Uterus (tissue), 4 donors: ENCODE measurements around the gene SUFU. TPM values are rescaled to one million over a fixed set of nuclear protein-coding genes. Genes with fewer than 3 reads are reported as not detected.

Experiments used
- DNase-seq, 2 donors: peaks; one replicate each; pipeline ENCODE4 v3.0.0-alpha.2; 2019 to 2020
- H3K27ac ChIP-seq, 2 donors: fragments of 200-600 bp; sonication (generic); 1 replicate in 1 of 2; 2 replicates in 1 of 2; pipeline ENCODE4 v1.5.1; 2016 to 2018
- H3K27me3 ChIP-seq, 2 donors: fragments of 200-600 bp; sonication (generic); one replicate each; pipeline ENCODE4 v1.5.1; 2018 to 2019; ENCODE audit warnings: control low read depth in 1 of 2
- H3K36me3 ChIP-seq, 2 donors: fragments of 200-600 bp; sonication (generic); one replicate each; pipeline ENCODE4 v1.5.1; 2019; ENCODE audit warnings: control low read depth in 1 of 2
- H3K4me1 ChIP-seq, 2 donors: fragments of 200-600 bp; sonication (generic); one replicate each; pipeline ENCODE4 v1.5.1; 2018 to 2019; ENCODE audit warnings: control low read depth in 1 of 2
- H3K4me3 ChIP-seq, 2 donors: fragments of 200-600 bp; sonication (generic); 1 replicate in 1 of 2; 2 replicates in 1 of 2; pipeline ENCODE4 v1.5.1; 2018 to 2019; ENCODE audit warnings: mild to moderate bottlenecking in 1 of 2
- H3K9me3 ChIP-seq, 2 donors: fragments of 200-600 bp; sonication (generic); one replicate each; pipeline ENCODE4 v1.5.1; 2019; ENCODE audit warnings: control low read depth in 1 of 2
- POLR2A ChIP-seq, 2 donors: fragments of 450-650 bp; IDR thresholded peaks; one replicate each; pipeline ENCODE4 v1.6.1; 2016; ENCODE audit warnings: antibody characterized with exemption in 2 of 2, mild to moderate bottlenecking in 1 of 2, moderate library complexity in 1 of 2
- intact Hi-C: fragments of 100-400 bp; cut with DNase I; formaldehyde crosslinking; loops from one replicate; pipeline ENCODE4 v1.15.1; 2023; ENCODE audit warnings: low total_unique reads
- small RNA-seq: library from RNA; depleted of rRNA; stranded (forward); fragments of <200 nt; gene quantifications from one replicate; pipeline ENCODE3, GENCODE V24; 2016
- total RNA-seq, 4 donors: library from RNA; depleted of rRNA in 3 of 4; stranded (reverse); fragments of >200 nt in 3 of 4; gene quantifications; one replicate each; pipeline versions ENCODE4 v1.1.0 to v1.2.4, GENCODE V29; 2014 to 2023
- TF ChIP-seq, protein P1 (sequence below), 4 experiments: fragments of 200-600 bp in 2 of 4; fragments of 450-650 bp in 2 of 4; sonication (generic) in 2 of 4; IDR thresholded peaks; one replicate each; pipeline ENCODE4 v1.5.1; 2016 to 2019; ENCODE audit warnings: antibody characterized with exemption in 4 of 4, mild to moderate bottlenecking in 2 of 4, moderate library complexity in 1 of 4
- donor health status: DM: yes; HTN: yes; CAD: no.

SUFU gene
- total RNA-seq, 4 donors from 2014 or later, result 2.8 to 20.7 (median 12.3) TPM

DNA sequence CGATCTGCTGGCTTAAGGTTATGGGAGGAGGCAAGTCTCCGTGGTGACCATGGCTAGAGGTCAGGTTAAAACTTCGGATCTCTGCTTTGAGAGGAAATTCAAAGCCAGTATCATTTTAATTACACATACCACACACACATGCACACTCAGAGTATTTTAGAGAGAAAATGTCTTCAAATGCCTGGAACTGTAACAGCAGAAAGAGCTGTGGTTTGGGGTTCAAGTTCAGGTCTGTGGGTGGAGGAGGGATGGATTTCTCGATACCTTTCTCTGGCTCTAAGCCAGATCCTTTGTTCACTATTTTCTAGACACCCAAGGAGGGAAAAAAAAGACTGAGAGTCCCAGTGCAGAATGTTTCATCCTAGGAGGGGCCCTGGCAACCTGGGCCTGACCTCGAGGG is 177.9 kb downstream of the SUFU start:
- Histone ChIP-seq H3K4me3 (no peak overlapping the region), H3K9me3 (no peaks in the 10 kb centered on the region), H3K27me3 (no peaks in the 10 kb centered on the region), H3K27ac (no peak overlapping the region), H3K4me1 (peaks cover under 1 to 4% of the 10 kb centered on the region in 2 donors), H3K36me3 (no peaks in the 10 kb centered on the region)
- intact Hi-C loops, result no loop called here
- DNase-seq, result no peak
- TF ChIP-seq POLR2A (IDR thresholded peaks at IDR 0.05), result no peak
- TF ChIP-seq, protein P1, sequence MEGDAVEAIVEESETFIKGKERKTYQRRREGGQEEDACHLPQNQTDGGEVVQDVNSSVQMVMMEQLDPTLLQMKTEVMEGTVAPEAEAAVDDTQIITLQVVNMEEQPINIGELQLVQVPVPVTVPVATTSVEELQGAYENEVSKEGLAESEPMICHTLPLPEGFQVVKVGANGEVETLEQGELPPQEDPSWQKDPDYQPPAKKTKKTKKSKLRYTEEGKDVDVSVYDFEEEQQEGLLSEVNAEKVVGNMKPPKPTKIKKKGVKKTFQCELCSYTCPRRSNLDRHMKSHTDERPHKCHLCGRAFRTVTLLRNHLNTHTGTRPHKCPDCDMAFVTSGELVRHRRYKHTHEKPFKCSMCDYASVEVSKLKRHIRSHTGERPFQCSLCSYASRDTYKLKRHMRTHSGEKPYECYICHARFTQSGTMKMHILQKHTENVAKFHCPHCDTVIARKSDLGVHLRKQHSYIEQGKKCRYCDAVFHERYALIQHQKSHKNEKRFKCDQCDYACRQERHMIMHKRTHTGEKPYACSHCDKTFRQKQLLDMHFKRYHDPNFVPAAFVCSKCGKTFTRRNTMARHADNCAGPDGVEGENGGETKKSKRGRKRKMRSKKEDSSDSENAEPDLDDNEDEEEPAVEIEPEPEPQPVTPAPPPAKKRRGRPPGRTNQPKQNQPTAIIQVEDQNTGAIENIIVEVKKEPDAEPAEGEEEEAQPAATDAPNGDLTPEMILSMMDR (IDR thresholded peaks at IDR 0.05), result no peak

DNA sequence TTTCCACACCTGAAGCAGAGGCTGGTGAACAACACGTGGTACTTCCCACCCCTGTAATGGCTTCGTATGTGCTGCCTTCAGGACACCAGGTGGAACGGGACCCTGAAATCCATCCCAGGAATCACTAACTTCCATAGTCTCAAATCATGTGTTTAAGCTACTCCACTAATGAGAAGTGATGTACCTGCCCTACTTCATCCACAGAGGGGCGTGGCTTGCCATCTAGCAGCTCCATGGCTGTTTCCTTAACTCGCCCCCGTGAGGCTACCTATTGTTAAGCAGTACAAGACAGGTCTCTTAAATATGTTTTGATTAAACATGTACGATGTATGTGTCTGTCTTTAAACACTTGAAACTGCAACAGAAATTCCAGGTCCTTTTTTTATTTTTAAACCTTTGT is 178.6 kb downstream of the SUFU start:
- intact Hi-C loops, result no loop called here
- TF ChIP-seq, protein P1 (IDR thresholded peaks at IDR 0.05), result no peak
- no peak for TF ChIP-seq POLR2A (IDR thresholded peaks at IDR 0.05)
- DNase-seq, result no peak
- H3K9me3 ChIP-seq, result no peaks in the 10 kb centered on the region
- H3K4me3 ChIP-seq, result no peak overlapping the region
- no peaks in the 10 kb centered on the region for H3K27me3 ChIP-seq
- H3K36me3 ChIP-seq, result no peaks in the 10 kb centered on the region
- no peak overlapping the region for H3K27ac ChIP-seq
- H3K4me1 ChIP-seq, result no peaks in the 10 kb centered on the region

DNA sequence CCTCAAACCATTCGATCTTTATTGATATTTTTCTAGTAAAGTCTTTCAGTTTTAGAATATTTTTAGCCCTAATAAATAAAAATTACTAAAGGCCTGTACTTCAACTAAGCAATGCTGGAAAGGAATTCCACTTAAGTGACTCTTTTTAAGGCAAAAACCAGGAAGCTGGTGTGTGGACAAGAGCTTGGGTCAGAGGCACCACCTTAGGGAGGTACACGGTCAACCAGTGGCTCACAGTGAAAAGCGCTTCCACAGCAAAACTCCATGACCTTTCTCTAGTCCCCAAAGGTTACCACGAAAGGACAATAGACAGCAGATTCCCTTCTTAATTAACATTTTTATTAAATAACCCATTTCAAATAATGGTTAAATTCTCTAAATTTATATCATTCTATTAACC is 179.2 kb downstream of the SUFU start:
- Histone ChIP-seq H3K36me3 (no peaks in the 10 kb centered on the region), H3K27me3 (no peaks in the 10 kb centered on the region), H3K4me3 (no peak overlapping the region), H3K9me3 (no peaks in the 10 kb centered on the region), H3K4me1 (no peaks in the 10 kb centered on the region), H3K27ac (no peak overlapping the region)
- TF ChIP-seq, protein P1 (IDR thresholded peaks at IDR 0.05), result no peak
- no peak for TF ChIP-seq POLR2A (IDR thresholded peaks at IDR 0.05)
- intact Hi-C loops, result no loop called here
- no peak for DNase-seq

Small RNA genes lying within 50 kb of the gene (small RNA-seq; reads per million reads assigned to genes)
- gene RNU6-43P, result not detected

Other genes starting within 250 kb of the SUFU start
- 10 to 100 TPM in 2 of 4 donors, 1 to 10 TPM in 2; 6.4 to 61.7 (median 10.7) TPM for gene NFKB2, start 108.3 kb upstream of the SUFU start, total RNA-seq
- 100 to 1,000 TPM in 1 of 4 donors, 10 to 100 TPM in 2, not detected in 1; 31.3 to 114 (median 37.3) TPM for gene PSD, start 85.2 kb upstream of the SUFU start, total RNA-seq
- 10 to 100 TPM in 3 of 4 donors, 1 to 10 TPM in 1; 6.8 to 40.0 (median 16.7) TPM for gene FBXL15, start 83.1 kb upstream of the SUFU start, total RNA-seq
- gene CUEDC2, start 71.4 kb upstream of the SUFU start, total RNA-seq, result 10 to 100 TPM; 26.2 to 51.6 (median 35.6) TPM
- gene C10orf95, start 52.4 kb upstream of the SUFU start, total RNA-seq, result under 1 TPM in 1 of 4 donors, not detected in 3; 0.21 TPM
- gene ACTR1A, start 1.3 kb upstream of the SUFU start, total RNA-seq, result 100 to 1,000 TPM in 1 of 4 donors, 10 to 100 TPM in 3; 38.7 to 106 (median 70.9) TPM
- 100 to 1,000 TPM in 2 of 4 donors, 10 to 100 TPM in 2; 71.2 to 119 (median 102) TPM for gene TRIM8, start 140.5 kb downstream of the SUFU start, total RNA-seq
- 10 to 100 TPM in 3 of 4 donors, 1 to 10 TPM in 1; 7.1 to 19.9 (median 11.0) TPM for gene ARL3, start 210.4 kb downstream of the SUFU start, total RNA-seq
- gene SFXN2, start 210.7 kb downstream of the SUFU start, total RNA-seq, result 10 to 100 TPM in 2 of 4 donors, 1 to 10 TPM in 2; 1.2 to 16.9 (median 8.5) TPM
- gene WBP1L, start 240.0 kb downstream of the SUFU start, total RNA-seq, result 10 to 100 TPM; 27.4 to 79.2 (median 55.3) TPM